Stimulated activated CD8-positive, alpha-beta memory T cell treated with anti-CD3 and anti-CD28 coated beads, Interleukin-7, amount 100 ng/mL, for 24 hours (primary cell): ENCODE data around the gene GRPEL2.
"Not testable (repeated sequence)": the region's sequence is repeated elsewhere in the genome, so short reads cannot be mapped to it uniquely, and the experiment has no call there.

Experiments
- DNase-seq: peaks from one replicate; pipeline ENCODE4 v3.0.0-alpha.2; 2020; ENCODE audit warnings: low read depth

Gene GRPEL2

GRCh38 chr5:149398747-149399266, 53.5 kb downstream of the GRPEL2 start:
- not testable (repeated sequence) for DNase-seq

GRCh38 chr5:149399775-149400174, 54.5 kb downstream of the GRPEL2 start:
- DNase-seq = no peak

GRCh38 chr5:149400304-149400703, 55.0 kb downstream of the GRPEL2 start:
- no peak for DNase-seq

GRCh38 chr5:149401051-149401450, 55.8 kb downstream of the GRPEL2 start:
- DNase-seq = no peak

- DNase-seq = no peak
These were observed 57.0 kb downstream of the GRPEL2 start for GRCh38 chr5:149402291-149402690.
